Activated CD4-positive, alpha-beta T cell treated with anti-CD3 and anti-CD28 coated beads for 1 hour (primary cell): ENCODE data around the gene NNMT.

ENCODE experiments used
- DNase-seq: peaks from one replicate; pipeline ENCODE4 v3.0.0-alpha.2; 2020

NNMT gene

DNA sequence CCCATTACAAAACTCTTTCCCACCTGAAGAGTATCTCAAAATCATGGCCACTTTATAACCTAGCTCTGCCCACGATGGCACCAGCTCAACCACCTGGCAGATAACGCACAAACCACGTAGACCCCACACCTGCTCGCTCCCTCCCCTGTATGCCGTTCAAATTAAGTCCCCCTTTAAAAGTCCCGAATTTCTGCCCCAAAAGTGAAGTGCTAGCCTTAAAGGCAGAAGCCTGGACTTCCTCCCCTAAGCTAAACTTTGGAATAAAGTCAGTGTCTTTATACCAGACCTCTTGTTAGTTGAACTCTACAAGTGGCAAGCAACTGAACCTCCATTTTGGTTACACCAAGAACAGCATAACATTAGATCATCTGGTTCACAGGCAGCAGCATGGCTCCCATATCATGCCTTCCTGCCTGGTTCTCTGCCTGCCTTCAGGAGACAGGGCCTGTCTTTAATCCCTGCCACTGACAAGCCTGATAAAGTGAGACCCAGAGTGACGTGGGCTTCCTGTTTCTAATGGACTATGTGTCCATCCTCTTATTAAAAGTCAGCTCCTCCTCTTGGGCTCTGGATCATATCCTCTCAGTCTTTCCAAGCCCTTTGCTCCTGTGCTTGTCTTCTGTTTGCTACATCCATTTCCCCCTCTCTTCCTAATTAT is 32.6 kb upstream of the NNMT start:
- no peak for DNase-seq

DNA sequence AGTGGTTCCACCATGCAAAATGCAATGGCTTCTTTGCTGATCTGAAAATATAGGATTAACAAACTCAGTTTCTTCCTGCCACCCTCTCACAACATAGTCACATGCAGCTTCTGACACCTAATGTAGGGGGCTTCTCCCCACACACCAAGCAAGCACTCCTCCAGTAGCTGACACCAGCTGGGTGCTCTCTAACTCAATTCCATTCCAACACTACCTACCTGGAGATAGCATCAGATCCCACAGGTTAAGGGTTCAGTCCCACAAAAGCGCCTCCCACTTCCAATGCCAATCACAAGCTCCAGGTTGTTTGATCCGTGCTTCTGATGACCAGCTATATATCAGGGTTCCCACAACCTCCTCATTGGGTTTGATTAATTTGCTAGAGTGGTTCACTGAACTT is 31.8 kb upstream of the NNMT start:
- DNase-seq, result no peak

GRCh38 chr11:114265122-114265878 is 30.9 kb upstream of the NNMT start:
- no peak for DNase-seq

DNA sequence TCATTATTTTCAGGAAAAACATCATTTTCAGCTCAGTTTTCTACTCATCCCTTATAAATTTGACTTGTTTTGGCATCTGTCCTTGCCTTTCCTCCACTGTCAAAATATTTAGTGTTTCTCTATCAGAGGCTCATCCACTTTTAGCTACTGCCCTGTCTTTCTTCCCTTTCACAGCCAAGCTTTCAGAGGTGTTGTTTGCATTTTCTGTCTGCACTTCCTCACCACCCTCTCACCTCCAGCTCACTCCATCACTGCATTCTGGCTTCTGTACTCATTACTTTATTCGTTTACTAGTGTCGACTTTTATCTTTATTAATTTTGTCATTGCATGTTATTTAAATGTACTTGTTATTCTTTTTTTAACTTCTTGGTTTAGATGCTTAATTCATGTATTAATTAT is 26.7 kb upstream of the NNMT start:
- DNase-seq, result no peak

DNA sequence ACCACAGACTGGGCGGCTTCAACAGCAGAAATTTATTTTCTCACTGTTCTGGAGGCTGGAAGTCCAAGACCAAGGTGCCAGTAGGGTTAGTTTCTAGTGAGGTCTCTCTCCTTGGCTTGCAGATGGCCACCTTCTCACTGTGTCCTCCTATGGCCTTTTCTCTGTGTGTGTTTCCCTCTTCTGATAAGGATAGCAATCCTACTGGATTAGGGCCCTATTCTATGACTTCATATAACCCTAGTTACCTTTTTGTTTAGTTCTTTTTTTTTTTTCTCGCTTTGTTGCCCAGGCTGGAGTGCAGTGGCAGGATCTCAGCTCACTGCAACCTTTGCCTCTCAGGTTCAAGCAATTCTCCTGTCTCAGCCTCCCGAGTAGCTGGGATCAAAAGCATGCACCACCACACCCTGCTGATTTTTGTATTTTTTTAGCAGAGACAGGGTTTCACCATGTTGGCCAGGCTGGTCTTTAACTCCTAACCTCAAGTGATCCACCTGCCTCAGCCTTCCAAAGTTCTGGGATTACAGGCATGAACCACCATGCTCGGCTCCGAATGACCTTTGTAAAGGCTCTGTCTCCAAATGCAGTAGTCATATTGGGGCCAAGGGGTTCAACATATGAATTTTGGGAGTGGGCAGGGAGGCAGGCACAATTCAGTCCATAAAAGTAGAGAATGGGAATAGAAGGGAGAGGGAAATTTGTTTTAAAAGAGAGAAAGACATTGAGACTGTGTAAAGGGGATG is 25.5 kb upstream of the NNMT start:
- no peak for DNase-seq

DNA sequence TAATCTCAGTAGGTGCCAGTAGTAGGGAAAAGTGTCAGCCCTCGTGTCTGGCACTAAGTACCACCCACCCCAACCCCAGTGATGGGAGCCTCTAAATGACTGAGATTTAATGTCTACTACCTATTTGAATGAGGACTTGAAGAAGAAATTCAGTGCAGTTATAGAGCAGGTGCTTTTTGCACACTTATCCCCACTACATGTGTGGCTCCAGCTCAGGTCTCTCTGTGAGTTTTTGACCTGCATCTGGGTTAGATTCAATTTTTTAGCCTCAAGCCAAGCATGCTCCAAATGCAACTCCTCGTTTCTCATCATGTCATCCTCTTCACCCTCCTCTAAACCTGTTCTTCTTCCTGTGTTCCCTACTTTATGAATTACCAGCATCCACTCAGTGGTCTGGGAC is 24.9 kb upstream of the NNMT start:
- DNase-seq, result no peak

DNA sequence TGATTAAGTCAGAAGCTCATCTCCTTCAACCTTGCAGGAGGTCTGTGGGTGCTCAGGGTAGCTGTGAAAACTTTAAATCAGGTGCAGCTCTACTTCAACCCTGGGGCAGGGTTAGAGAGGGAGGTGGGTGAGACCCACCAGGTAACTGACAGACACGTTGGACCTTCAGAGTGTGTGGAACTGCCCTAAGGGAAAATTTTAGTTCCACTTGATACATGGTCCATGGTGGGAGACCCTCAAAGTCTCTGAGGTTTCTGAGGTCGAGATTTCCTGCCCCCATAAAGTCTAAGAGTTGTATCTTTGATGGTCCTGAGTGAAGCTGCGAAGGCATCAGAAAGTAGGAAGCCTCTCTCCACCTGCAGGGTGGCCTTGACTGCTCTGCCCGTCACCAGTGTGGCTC is 23.9 kb upstream of the NNMT start:
- DNase-seq, result no peak

GRCh38 chr11:114273071-114273470 is 23.1 kb upstream of the NNMT start:
- DNase-seq, result no peak

DNA sequence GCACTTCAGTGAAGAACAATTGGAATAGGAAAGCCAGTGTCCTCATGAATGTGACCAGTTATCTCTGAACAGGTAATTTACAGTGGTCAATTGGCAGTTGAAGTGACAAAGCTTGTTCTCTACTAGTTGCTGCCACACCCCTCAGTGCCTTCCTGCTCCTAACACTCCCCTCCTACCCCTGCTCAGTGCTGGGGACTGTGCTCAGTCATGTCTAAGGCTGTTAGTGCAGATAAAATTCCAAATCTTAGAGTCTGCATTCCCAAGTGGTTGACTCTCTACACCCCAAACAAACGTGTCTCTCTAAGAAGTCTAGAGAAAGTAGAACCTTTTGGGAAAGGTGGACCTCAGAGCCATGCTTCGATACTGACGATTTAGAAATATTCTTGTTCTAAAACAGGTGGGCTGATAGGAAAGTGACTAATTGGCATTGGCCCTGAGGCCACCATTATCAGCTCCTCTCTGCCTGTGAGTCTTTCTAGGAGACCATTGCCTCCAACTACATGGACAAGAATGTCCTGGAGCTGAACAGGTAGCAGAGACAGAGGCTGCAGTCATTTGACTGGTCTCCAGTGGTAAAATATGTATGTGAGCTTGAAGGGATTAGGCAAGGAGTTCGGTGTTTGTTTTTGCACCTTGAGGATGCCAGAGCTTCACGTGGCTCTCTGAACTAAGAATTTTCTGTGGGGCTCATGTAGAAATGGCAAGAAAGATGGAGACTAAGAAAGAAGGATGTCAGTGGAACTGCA is 22.1 kb upstream of the NNMT start:
- no peak for DNase-seq

DNA sequence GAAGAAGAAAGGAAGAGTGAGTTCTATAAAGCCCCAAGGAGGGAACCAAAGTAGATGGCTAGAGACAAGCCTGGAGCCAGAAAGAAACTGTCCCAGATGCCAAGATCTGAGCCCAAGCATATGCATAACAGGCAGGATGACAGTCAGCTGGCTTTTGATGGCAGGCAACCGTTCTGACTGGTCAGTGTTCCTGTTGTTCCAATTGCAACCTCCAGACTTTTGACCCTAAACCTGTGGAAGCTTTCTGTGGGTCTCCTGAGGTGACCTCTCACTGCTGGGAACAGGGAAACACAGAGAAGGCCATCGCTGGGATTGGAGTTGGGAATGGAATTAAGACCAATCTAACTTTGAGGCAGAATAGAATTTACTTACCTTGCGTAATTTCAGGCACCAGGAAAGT is 21.6 kb upstream of the NNMT start:
- no peak for DNase-seq

DNA sequence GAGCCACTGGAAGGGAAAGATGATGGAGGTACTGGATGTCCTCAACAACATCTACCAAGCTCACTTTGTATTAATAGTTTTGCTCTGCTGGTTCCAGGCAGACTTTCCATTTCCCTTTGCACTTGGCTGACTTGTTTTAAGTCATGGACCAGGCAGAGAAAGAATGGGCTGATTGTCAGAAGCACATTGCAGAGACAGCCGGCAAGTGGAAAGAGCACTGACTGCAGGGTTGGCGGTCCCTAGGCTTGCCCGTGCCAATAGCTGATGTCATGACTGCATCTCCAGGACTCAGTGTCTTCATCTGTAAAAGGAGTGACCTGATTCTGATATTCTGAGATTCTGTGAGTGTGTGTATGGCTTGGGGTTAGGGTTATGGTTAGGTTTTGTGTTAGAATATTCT is 20.9 kb upstream of the NNMT start:
- no peak for DNase-seq

GRCh38 chr11:114276077-114276476 is 20.1 kb upstream of the NNMT start:
- no peak for DNase-seq

DNA sequence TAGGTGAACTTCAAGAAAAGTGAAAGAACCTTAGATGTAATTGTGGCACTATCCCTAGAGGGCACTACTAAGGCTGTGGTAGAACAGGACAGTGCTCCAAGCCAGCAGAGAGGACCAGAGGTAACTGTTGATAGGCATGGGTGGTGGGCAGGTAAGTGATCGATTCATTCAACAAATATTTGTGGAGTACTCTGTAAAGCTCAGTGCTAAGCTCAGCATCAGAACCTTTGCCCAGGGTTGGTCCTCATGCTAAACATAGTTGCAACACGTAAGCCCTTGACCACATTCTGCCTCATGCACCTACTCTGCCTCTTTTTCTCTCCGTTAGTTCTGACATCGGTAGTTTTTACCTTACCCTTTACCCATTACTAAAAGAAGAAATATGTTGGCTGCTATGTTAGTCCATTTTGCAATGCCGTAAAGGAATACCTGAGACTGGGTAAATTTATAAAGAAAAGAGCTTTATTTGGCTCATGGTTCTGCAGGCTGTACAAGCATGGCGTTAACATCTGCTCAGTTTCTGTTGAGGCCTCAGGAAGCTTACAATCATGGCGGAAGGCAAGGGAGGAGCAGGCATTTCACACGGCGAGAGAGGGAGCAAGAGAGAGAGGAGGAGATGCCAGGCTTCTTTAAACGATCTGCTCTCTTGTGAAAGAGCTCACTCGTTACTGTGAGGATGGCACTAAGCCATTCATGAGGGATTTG is 18.4 kb upstream of the NNMT start:
- DNase-seq, result no peak

GRCh38 chr11:114278342-114279065 is 17.7 kb upstream of the NNMT start:
- no peak for DNase-seq

- DNase-seq, result no peak
Measured at GRCh38 chr11:114279792-114280546, 16.2 kb upstream of the NNMT start.

DNA sequence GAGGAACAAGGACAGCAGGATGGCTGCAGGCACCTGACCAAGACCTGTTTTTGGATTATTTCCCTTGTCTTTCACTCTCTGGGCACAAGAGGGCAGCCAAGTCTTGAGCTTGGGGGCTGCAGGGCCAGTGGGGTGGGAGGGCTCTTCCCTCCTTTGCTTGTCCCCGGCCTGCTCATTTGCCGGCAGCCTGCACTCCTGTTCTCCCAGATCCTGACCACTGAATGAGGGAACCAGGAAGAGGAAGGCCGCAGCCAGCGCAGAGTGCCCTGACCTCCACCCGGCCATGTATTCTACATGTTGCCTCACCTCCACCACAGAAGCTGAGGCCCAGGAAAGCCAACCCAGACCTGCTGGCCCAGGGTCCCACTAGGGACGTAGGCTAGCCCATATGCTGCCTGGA is 15.5 kb upstream of the NNMT start:
- DNase-seq, result no peak

GRCh38 chr11:114281388-114281956 is 14.7 kb upstream of the NNMT start:
- DNase-seq, result no peak

- DNase-seq, result no peak
Measured at GRCh38 chr11:114282488-114282887, 13.7 kb upstream of the NNMT start.

DNA sequence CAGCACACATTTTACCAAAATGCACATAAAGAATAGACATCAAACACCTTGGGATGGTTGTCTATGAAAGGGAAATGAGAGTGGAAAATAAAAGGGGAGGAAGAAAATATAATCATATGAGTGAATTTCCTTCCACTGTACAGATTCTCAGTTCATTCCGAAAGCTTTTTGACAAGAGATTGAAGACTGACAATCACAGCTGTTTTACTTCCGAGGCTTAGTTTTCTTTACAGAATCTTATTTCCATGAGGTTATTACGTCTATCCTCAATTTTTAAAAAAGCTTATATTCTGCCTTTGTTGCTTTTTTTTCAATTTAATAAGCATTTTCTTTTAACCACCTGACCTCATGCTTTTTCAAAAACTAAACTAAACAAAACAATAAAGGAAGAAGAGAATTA is 12.8 kb upstream of the NNMT start:
- no peak for DNase-seq

DNA sequence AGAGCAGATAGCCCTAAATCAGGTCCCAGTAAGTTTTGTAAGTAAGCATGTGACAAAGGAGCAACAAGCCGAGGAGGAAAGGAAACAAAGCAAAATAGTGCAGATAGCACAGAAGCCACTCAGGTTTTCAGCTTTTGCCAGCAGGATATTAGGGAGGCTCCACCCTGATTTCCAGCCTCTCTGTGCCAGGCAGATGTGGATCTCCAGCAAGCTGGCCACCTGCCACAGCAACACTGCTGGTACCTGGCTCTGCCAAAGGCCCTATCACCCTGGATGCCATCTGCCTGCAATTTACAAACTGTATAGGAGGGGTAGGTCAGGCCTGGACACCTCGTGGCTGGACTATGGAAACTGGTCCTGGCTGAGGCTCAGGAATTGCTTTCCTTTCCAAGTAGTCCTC is 12.2 kb upstream of the NNMT start:
- DNase-seq, result no peak

GRCh38 chr11:114284914-114285313 is 11.3 kb upstream of the NNMT start:
- no peak for DNase-seq
